Heart left ventricle (tissue), 16 donors: Measurements from ENCODE around the gene MICOS13. TPM values are rescaled to one million over a fixed set of nuclear protein-coding genes. Genes with fewer than 3 reads are reported as not detected.

Experiments
- ATAC-seq, 4 donors: fragments of 200-7000 bp; cut with Tn5 transposase; one replicate each; pipeline ENCODE4 v1.9.1; 2020 to 2022; ENCODE audit warnings: moderate library complexity in 4 of 4, mild to moderate bottlenecking in 3 of 4, moderate number of reproducible peaks in 1 of 4
- DNase-seq, 5 donors: peaks; one replicate each; pipeline ENCODE4 v3.0.0-alpha.2; 2020
- H3K27ac ChIP-seq, 12 donors: fragments of 200-600 bp; sonication (generic) in 4 of 12; one replicate each; pipeline versions ENCODE4 v1.5.0 to v1.8.0; 2016 to 2022; ENCODE audit warnings: mild to moderate bottlenecking in 2 of 12
- H3K27me3 ChIP-seq, 9 donors: fragments of 200-600 bp; sonication (generic) in 2 of 9; one replicate each; pipeline versions ENCODE4 v1.5.1 to v1.8.0; 2016 to 2022; ENCODE audit warnings: mild to moderate bottlenecking in 3 of 9
- H3K36me3 ChIP-seq, 9 donors: fragments of 200-600 bp; sonication (generic) in 2 of 9; one replicate each; pipeline versions ENCODE4 v1.5.0 to v1.8.0; 2018 to 2022; ENCODE audit warnings: mild to moderate bottlenecking in 2 of 9
- H3K4me1 ChIP-seq, 12 donors: fragments of 200-600 bp; sonication (generic) in 4 of 12; one replicate each; pipeline versions ENCODE4 v1.5.0 to v1.8.0; 2016 to 2022; ENCODE audit warnings: mild to moderate bottlenecking in 3 of 12
- H3K4me3 ChIP-seq, 12 donors: fragments of 200-600 bp; sonication (generic) in 4 of 12; one replicate each; pipeline versions ENCODE4 v1.5.0 to v1.8.0; 2017 to 2022; ENCODE audit warnings: mild to moderate bottlenecking in 9 of 12, moderate library complexity in 4 of 12
- H3K9me3 ChIP-seq, 12 donors: fragments of 200-600 bp; sonication (generic) in 4 of 12; one replicate each; pipeline versions ENCODE4 v1.5.0 to v1.8.0; 2016 to 2022; ENCODE audit warnings: mild to moderate bottlenecking in 1 of 12
- POLR2A ChIP-seq, 2 donors: fragments of 450-650 bp; IDR thresholded peaks; one replicate each; pipeline ENCODE4 v1.6.1; 2017; ENCODE audit warnings: antibody characterized with exemption in 2 of 2, mild to moderate bottlenecking in 2 of 2, moderate library complexity in 2 of 2
- WGBS, 4 donors: extraction: QIAGEN DNeasy Blood & Tissue Kit in 2 of 4; methylation state at CpG; one replicate each; pipeline versions ENCODE4 v1.1.5 to v1.1.7; 2013 to 2018; 5-methylcytosine and 5-hydroxymethylcytosine counted together
- intact Hi-C, 10 donors: fragments of 100-400 bp; cut with DNase I; formaldehyde crosslinking; loops; one replicate each; pipeline versions ENCODE4 v1.11.1 to v1.14.2; 2022
- polyA plus RNA-seq, 2 donors: library from polyadenylated mRNA; stranded (reverse); fragments of 200-250 nt; gene quantifications; one replicate each; pipeline ENCODE4 v1.2.3, GENCODE V29; 2013
- total RNA-seq, 9 donors: library from RNA; depleted of rRNA in 2 of 9; stranded (reverse); fragments of >200 nt in 2 of 9; fragmentation: NEBNext Ultra II Directional in 3 of 9; extraction: Animal tissue kit (Norgen Biotek cat#: 25700) in 3 of 9; gene quantifications; one replicate each; pipeline versions ENCODE4 v1.1.0 to v1.2.4, GENCODE V29; 2016 to 2023
- TF ChIP-seq, protein P1 (sequence below), 12 donors: fragments of 200-600 bp; sonication (generic) in 4 of 12; IDR thresholded peaks; one replicate each; pipeline versions ENCODE4 v1.5.0 to v1.8.0; 2018 to 2022; ENCODE audit warnings: antibody characterized with exemption in 12 of 12, mild to moderate bottlenecking in 5 of 12
- donor health status: ischemic (EF 13 %, LVEDD 7.1; RV severe dilation, severe dysfunction).
- donor health status: healthy with polysubstance abuse.
- donor health status: DM: no; HTN: yes; CAD: no.
- donor health status: DM: no; HTN: no; CAD: no.
- donor health status: ischemic (EF 25% LVEDD 6.9; RV normal size, moderate dysfunction).
- donor health status: ischemic (EF 25% LVEDD 5.7; RV mildly dilated, moderate dysfunction).
- donor health status: healthy.
- donor health status: DM: yes; HTN: yes; CAD: no.
- donor health status: ischemic (EF 35%, LVEDD 5.7; RV mildly dilated, moderate dysfunction).
- donor health status: nonischemic (EF 11% LVEDD 7.7; RV severe dilation, severe dysfunction).
- donor health status: DM: yes; HTN: yes; CAD: no.
- donor health status: PGD.
- donor health status: ischemic (EF 29% LVEDD 5.4; RV normal size, mild dysfunction).
- donor health status: nonischemic (EF 23%, LVEDD 6.1; RV moderate dilation, normal function).

MICOS13 gene
- total and polyA plus RNA-seq, 11 donors = 103 to 435 (median 142) TPM

DNA sequence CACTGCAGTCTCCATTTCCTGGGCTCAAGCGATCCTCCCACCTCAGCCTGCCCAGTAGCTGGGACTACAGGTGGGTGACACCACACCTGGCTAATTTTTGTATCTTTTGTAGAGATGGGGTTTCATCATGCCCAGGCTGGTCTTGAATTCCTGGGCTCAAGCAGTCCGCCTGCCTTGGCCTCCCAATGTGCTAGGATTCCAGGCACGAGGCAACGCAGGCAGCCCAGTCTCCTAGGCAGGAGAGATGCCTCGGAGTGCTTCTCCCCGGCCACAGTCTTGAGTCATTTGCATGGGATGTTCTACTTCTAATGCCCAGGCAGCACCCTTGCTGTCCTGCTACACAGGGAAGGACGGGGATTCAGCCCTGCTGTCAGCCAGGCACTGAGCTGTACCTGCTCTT lies 8.7 kb downstream of the MICOS13 start:
- 88 to 100% (median 96%) methylated on average over 4 to 7 of the region's 7 CpGs for WGBS, 4 donors
- ATAC-seq = no peak
- intact Hi-C loops = loop anchor here in 1 of 10 donors (10.0 kb wide), 1 partner anchor 47 kb away; the partner anchor contains the start of genes SAFB and SAFB2
- Histone ChIP-seq H3K9me3 (no peaks in the 10 kb centered on the region), H3K27ac (no peak overlapping the region), H3K36me3 (peaks cover 0 to 48% (median 38%) of the 10 kb centered on the region in 9 donors), H3K4me1 (peaks cover 0 to 17% (median 7%) of the 10 kb centered on the region in 12 donors), H3K4me3 (no peak overlapping the region), H3K27me3 (no peaks in the 10 kb centered on the region)
- DNase-seq = no peak
- TF ChIP-seq, protein P1, sequence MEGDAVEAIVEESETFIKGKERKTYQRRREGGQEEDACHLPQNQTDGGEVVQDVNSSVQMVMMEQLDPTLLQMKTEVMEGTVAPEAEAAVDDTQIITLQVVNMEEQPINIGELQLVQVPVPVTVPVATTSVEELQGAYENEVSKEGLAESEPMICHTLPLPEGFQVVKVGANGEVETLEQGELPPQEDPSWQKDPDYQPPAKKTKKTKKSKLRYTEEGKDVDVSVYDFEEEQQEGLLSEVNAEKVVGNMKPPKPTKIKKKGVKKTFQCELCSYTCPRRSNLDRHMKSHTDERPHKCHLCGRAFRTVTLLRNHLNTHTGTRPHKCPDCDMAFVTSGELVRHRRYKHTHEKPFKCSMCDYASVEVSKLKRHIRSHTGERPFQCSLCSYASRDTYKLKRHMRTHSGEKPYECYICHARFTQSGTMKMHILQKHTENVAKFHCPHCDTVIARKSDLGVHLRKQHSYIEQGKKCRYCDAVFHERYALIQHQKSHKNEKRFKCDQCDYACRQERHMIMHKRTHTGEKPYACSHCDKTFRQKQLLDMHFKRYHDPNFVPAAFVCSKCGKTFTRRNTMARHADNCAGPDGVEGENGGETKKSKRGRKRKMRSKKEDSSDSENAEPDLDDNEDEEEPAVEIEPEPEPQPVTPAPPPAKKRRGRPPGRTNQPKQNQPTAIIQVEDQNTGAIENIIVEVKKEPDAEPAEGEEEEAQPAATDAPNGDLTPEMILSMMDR (IDR thresholded peaks at IDR 0.05) = no peak
- no peak for TF ChIP-seq POLR2A (IDR thresholded peaks at IDR 0.05)

DNA sequence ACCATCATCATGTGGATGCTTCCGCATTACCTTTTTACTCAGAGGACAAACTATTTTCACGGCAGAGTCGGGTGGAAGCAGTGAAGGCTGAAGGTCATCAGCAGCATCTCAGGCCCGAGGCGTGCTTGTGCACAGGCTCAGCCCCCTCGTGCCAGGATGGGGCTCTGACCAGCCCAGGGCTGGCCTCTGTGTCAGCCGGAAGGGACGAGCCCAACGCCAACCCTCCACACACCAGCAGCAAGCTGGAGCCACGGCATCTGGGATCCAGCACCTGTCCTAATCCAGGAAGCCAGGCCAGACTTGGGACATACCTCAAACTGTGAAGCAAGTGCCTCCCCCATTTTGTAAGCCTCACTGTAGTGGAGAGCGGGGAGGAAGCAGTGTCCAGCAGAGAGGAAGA lies 11.1 kb downstream of the MICOS13 start:
- no peaks in the 10 kb centered on the region for H3K4me1 ChIP-seq
- no peak overlapping the region for H3K4me3 ChIP-seq
- H3K27me3 ChIP-seq = no peaks in the 10 kb centered on the region
- intact Hi-C loops = no loop called here
- TF ChIP-seq, protein P1 (IDR thresholded peaks at IDR 0.05) = no peak
- TF ChIP-seq POLR2A (IDR thresholded peaks at IDR 0.05) = no peak
- DNase-seq (no peak), ATAC-seq (no peak)
- no peaks in the 10 kb centered on the region for H3K9me3 ChIP-seq
- 82 to 93% (median 85%) methylated on average over 3 to 11 of the region's 11 CpGs for WGBS, 4 donors
- peaks cover 0 to 72% (median 62%) of the 10 kb centered on the region in 9 donors for H3K36me3 ChIP-seq
- no peak overlapping the region for H3K27ac ChIP-seq

DNA sequence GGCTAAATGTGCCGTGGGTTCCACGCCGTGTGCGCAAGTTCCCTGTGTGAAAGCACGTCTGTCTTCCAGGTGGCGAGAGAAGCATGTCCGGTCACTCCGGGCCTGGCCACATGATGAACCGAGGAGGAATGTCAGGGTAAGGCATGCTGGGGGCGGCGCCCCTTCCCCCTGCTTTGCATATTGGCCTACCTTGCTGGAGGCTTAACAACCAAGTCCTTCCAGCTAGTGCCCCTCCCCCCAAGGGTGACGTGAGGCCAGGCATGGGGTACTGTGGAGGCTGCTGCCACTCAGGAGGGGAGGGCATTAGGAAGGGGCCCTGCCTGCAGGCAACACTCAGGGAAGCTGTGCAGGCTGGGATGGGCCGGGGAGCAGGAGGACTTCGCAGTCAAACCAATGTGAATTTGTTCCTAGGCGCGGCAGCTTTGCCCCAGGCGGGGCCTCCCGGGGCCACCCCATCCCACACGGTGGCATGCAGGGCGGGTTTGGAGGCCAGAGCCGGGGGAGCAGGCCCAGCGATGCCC lies 12.5 kb downstream of the MICOS13 start:
- Histone ChIP-seq H3K9me3 (no peaks in the 10 kb centered on the region), H3K4me1 (no peaks in the 10 kb centered on the region), H3K4me3 (no peak overlapping the region), H3K36me3 (peaks cover 0 to 86% (median 76%) of the 10 kb centered on the region in 9 donors), H3K27ac (no peak overlapping the region), H3K27me3 (no peaks in the 10 kb centered on the region)
- TF ChIP-seq, protein P1 (IDR thresholded peaks at IDR 0.05) = no peak
- TF ChIP-seq POLR2A (IDR thresholded peaks at IDR 0.05) = no peak
- intact Hi-C loops = no loop called here
- WGBS, 4 donors = 83 to 88% (median 86%) methylated on average over 8 to 22 of the region's 22 CpGs
- no peak for DNase-seq
- peak in 2 of 4 donors; percentile 14 to 23 for ATAC-seq

DNA sequence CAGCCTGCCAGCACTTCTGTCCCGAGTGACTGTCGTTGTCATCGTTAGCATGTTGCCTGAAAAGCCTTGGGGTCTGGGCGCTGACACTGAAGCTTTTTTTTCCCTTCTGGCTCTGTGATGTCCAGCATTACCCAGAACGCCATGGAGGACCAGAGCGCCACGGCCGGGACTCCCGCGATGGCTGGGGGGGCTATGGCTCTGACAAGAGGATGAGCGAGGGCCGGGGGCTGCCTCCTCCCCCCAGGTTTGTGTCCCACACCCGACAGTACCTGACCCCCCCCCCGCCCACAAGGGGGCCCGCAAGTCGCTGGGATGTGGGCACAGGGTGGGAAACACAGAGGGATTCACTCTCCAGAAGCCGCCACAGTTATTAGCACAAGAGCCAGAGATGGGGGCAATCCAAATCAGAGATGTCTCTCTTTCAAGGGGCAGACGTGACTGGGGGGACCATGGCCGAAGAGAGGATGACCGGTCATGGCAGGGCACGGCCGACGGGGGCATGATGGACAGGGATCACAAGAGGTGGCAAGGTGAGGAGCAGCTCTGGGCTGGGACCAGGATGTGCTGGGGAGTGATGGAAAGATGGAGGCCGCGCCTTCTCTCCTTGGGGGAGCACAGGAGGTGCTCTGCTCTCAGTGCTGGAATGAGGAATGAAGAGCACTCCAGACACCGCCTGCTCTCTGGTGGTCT lies 13.2 kb downstream of the MICOS13 start:
- Histone ChIP-seq H3K4me3 (no peak overlapping the region), H3K9me3 (no peaks in the 10 kb centered on the region), H3K27ac (no peak overlapping the region), H3K4me1 (no peaks in the 10 kb centered on the region), H3K27me3 (no peaks in the 10 kb centered on the region), H3K36me3 (peaks cover 0 to 93% (median 83%) of the 10 kb centered on the region in 9 donors)
- TF ChIP-seq, protein P1 (IDR thresholded peaks at IDR 0.05) = no peak
- no peak for TF ChIP-seq POLR2A (IDR thresholded peaks at IDR 0.05)
- WGBS, 4 donors = 81 to 89% (median 85%) methylated on average over 16 to 26 of the region's 26 CpGs
- intact Hi-C loops = no loop called here
- DNase-seq (no peak), ATAC-seq (peak in 1 of 4 donors; percentile 5)
